ENCODE measurements around the gene SPRED1.

SPRED1 gene

GRCh38 chr15:38252481-38253350, at the start of gene SPRED1:
Gene SPRED1, plus strand, starts transcription at chr15:38252836. Its CDS starts 350 bp downstream, at chr15:38253186.
- DNase-seq = peak; percentile 10

GRCh38 chr15:38205526-38206272, 46.9 kb upstream of the SPRED1 start:
- DNase-seq = no peak

GRCh38 chr15:38207621-38208020, 45.0 kb upstream of the SPRED1 start:
- no peak for DNase-seq

GRCh38 chr15:38208206-38208605, 44.4 kb upstream of the SPRED1 start:
- DNase-seq = no peak

- no peak for DNase-seq
Measured at GRCh38 chr15:38208779-38209178, 43.9 kb upstream of the SPRED1 start.

GRCh38 chr15:38211249-38211648, 41.4 kb upstream of the SPRED1 start:
- no peak for DNase-seq

GRCh38 chr15:38211811-38212210, 40.8 kb upstream of the SPRED1 start:
- no peak for DNase-seq

GRCh38 chr15:38212729-38213351, 39.8 kb upstream of the SPRED1 start:
- no peak for DNase-seq

GRCh38 chr15:38213356-38213755, 39.3 kb upstream of the SPRED1 start:
- no peak for DNase-seq

GRCh38 chr15:38215707-38216106, 36.9 kb upstream of the SPRED1 start:
- no peak for DNase-seq

GRCh38 chr15:38216763-38217162, 35.9 kb upstream of the SPRED1 start:
- DNase-seq = no peak

- DNase-seq = no peak
Measured at GRCh38 chr15:38217191-38217595, 35.4 kb upstream of the SPRED1 start.

GRCh38 chr15:38217788-38218609, 34.6 kb upstream of the SPRED1 start:
- DNase-seq = no peak

- DNase-seq = no peak
Measured at GRCh38 chr15:38220606-38221273, 31.9 kb upstream of the SPRED1 start.

GRCh38 chr15:38224486-38224885, 28.1 kb upstream of the SPRED1 start:
- no peak for DNase-seq

GRCh38 chr15:38225381-38225780, 27.3 kb upstream of the SPRED1 start:
- DNase-seq = no peak

- no peak for DNase-seq
Measured at GRCh38 chr15:38226608-38227266, 25.9 kb upstream of the SPRED1 start.

- no peak for DNase-seq
Measured at GRCh38 chr15:38227941-38228340, 24.7 kb upstream of the SPRED1 start.

GRCh38 chr15:38228618-38229017, 24.0 kb upstream of the SPRED1 start:
- DNase-seq = no peak

- no peak for DNase-seq
Measured at GRCh38 chr15:38229705-38230310, 22.8 kb upstream of the SPRED1 start.

- DNase-seq = no peak
Measured at GRCh38 chr15:38231436-38231835, 21.2 kb upstream of the SPRED1 start.

Measured in CD4-positive, alpha-beta T cell treated with Interleukin-21 for 1 hour (primary cell).